ENCODE data around the gene BBS1. TPM values are rescaled to one million over a fixed set of nuclear protein-coding genes. Genes with fewer than 3 reads are reported as not detected.

Gene BBS1
- polyA plus RNA-seq, 1 of the 3 experiments (the other 2 are of a cell fraction), result 24.8 TPM

DNA sequence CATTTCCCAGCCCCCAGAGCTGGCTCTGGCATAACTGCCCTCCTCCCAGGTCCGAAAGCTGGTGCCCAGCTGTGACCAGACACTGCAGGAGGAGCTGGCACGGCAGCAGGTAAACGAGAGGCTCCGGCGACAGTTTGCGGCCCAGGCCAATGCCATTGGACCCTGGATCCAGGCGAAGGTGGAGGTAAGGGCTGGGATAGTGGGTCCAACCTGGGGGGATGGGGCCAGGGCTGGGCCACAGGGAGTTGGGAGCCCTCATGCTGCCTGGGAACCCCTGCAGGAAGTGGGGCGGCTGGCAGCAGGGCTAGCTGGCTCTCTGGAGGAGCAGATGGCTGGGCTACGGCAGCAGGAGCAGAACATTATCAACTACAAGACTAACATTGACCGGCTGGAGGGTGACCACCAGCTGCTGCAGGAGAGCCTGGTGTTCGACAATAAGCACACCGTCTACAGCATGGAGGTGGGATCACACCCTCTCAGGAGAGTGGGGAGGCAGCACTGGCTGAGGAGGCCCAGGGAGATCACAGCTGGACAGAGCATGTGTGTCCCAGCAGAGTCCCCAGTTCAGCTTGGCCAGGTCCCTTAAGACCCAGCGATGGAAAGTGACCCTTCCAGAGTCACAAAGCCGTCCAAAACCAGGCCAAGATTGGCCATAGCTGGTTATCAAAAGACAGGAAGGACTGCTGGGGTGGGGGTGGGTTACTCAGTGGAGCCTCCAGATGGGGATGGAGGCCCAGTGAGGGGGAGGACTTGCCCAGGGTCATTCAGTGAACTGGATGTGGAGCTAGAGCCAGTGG is 50.9 kb downstream of the BBS1 start (continued):
- TF ChIP-seq RCOR1 (IDR thresholded peaks at IDR 0.05; ENCODE audit: low read length) (no peak), MEF2A (IDR thresholded peaks at IDR 0.05; ENCODE audit: borderline replicate concordance, low read depth) (no peak), NFIC (IDR thresholded peaks at IDR 0.05; ENCODE audit: borderline replicate concordance) (no peak)

DNA sequence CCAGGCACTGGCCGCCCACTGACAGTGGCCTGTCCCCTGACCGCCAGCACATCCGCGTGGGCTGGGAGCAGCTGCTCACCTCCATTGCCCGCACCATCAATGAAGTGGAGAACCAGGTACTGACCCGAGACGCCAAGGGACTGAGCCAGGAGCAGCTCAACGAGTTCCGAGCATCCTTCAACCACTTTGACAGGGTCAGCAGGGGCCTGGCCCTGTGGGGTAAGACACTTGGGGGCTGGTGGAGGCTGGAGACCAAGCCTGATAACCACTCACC is 51.5 kb downstream of the BBS1 start:
- Histone ChIP-seq H3K27me3 (ENCODE audit: insufficient read depth) (no peaks in the 10 kb centered on the region), H3K79me2 (ENCODE audit: insufficient read depth) (no peaks in the 10 kb centered on the region), H2AFZ (ENCODE audit: low read depth) (no peak overlapping the region), H3K27ac (ENCODE audit: low read depth in 2 of 2, low read length in 1 of 2) (no peak overlapping the region), H3F3A (replicated peaks; ENCODE audit: insufficient read depth) (no peaks in the 10 kb centered on the region), H3K9me2 (no peaks in the 10 kb centered on the region), H3K4me1 (ENCODE audit: control insufficient read depth in 1 of 2, insufficient read depth in 2 of 2, low read depth in 1 of 2, low read length in 1 of 2) (no peaks in the 10 kb centered on the region; a peak in 1 of 4 replicates), H3K4me3 (ENCODE audit: low read depth in 2 of 2, low read length in 1 of 2) (no peak overlapping the region), H3K9ac (no peak overlapping the region), H4K20me1 (ENCODE audit: insufficient read depth) (no peaks in the 10 kb centered on the region), H3K4me2 (no peak overlapping the region), H3K9me3 (no peaks in the 10 kb centered on the region), H3K36me3 (replicated peaks in 1 of 2; ENCODE audit: control insufficient read depth in 1 of 2, insufficient read depth in 2 of 2, low read length in 1 of 2) (no peaks in the 10 kb centered on the region)
- CTCF ChIA-PET, result interaction anchor here (1.9 kb wide), 1 partner anchor 116 kb away, joined by 10 read pairs; the partner anchor contains the start of gene RBM4B
- POLR2A ChIA-PET, result interaction anchor here (0.6 to 1.1 kb wide), 2 partner anchors 32 to 116 kb away, joined by 3 read pairs; partner anchors contain the start of gene RBM4B
- no peak for TF ChIP-seq JUND (IDR thresholded peaks at IDR 0.05)
- 67% methylated on average over 1 of the region's 9 CpGs for WGBS (ENCODE audit: low lambda C conversion rate)
- no peak for DNase-seq

DNA sequence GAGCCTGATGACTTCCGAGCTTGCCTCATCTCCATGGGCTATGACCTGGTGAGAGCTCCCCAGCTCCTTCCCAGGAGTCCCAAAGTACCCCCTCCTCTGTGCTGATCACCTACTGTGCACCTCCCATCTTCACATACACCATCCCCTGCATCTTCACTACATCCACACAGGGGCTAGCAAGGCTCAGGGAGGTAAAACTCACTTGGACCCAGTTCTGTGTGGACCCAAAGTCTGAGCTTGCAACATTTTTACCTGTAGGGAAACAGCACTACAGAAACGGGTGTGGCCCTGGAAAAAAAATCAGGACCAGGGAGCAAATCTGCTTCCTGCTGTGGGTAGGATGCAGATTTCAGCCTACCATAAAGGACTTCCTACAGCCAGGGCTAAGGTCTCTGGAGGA is 51.8 kb downstream of the BBS1 start:
- Histone ChIP-seq H4K20me1 (ENCODE audit: insufficient read depth) (no peaks in the 10 kb centered on the region), H3K79me2 (ENCODE audit: insufficient read depth) (no peaks in the 10 kb centered on the region), H3K9me2 (no peaks in the 10 kb centered on the region), H3F3A (replicated peaks; ENCODE audit: insufficient read depth) (no peaks in the 10 kb centered on the region), H3K27ac (ENCODE audit: low read depth in 2 of 2, low read length in 1 of 2) (no peak overlapping the region), H3K4me3 (ENCODE audit: low read depth in 2 of 2, low read length in 1 of 2) (no peak overlapping the region), H3K9ac (no peak overlapping the region), H3K4me2 (no peak overlapping the region), H2AFZ (ENCODE audit: low read depth) (no peak overlapping the region), H3K36me3 (replicated peaks in 1 of 2; ENCODE audit: control insufficient read depth in 1 of 2, insufficient read depth in 2 of 2, low read length in 1 of 2) (no peaks in the 10 kb centered on the region), H3K4me1 (ENCODE audit: control insufficient read depth in 1 of 2, insufficient read depth in 2 of 2, low read depth in 1 of 2, low read length in 1 of 2) (no peaks in the 10 kb centered on the region; a peak in 1 of 4 replicates), H3K9me3 (no peaks in the 10 kb centered on the region), H3K27me3 (ENCODE audit: insufficient read depth) (no peaks in the 10 kb centered on the region)
- CTCF ChIA-PET, result interaction anchor here (0.6 to 1.9 kb wide), 2 partner anchors 116 to 287 kb away, joined by 3 to 10 read pairs; partner anchors contain the start of gene RBM4B
- POLR2A ChIA-PET, result interaction anchor here (0.6 to 1.1 kb wide), 3 partner anchors 16 to 115 kb away, joined by 3 read pairs; partner anchors contain the start of genes RBM4B and ZDHHC24
- WGBS (ENCODE audit: low lambda C conversion rate), result 71% methylated on average over 2 of the region's 2 CpGs
- no peak for DNase-seq
- TF ChIP-seq CTCF (IDR thresholded peaks at IDR 0.05) (no peak), NRF1 (IDR thresholded peaks at IDR 0.05; ENCODE audit: low read depth, low read length) (no peak), ZBTB33 (IDR thresholded peaks at IDR 0.05; ENCODE audit: borderline replicate concordance, low read depth) (no peak), GATA2 (CRISPR knock-in tag; IDR thresholded peaks at IDR 0.05) (no peak), SMC3 (IDR thresholded peaks at IDR 0.05; ENCODE audit: low read depth, low read length) (no peak), TEAD4 (IDR thresholded peaks at IDR 0.05; ENCODE audit: borderline replicate concordance, insufficient read depth) (no peak), POLR2AphosphoS5 (IDR thresholded peaks at IDR 0.05; ENCODE audit: low read depth, low read length) (no peak), JUND (IDR thresholded peaks at IDR 0.05) (no peak), MXI1 (IDR thresholded peaks at IDR 0.05; ENCODE audit: low read depth, low read length) (no peak)
- TF ChIP-seq, protein P1, sequence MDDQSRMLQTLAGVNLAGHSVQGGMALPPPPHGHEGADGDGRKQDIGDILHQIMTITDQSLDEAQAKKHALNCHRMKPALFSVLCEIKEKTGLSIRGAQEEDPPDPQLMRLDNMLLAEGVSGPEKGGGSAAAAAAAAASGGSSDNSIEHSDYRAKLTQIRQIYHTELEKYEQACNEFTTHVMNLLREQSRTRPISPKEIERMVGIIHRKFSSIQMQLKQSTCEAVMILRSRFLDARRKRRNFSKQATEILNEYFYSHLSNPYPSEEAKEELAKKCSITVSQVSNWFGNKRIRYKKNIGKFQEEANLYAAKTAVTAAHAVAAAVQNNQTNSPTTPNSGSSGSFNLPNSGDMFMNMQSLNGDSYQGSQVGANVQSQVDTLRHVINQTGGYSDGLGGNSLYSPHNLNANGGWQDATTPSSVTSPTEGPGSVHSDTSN (IDR thresholded peaks at IDR 0.05), result no peak
- TF ChIP-seq, protein P2, sequence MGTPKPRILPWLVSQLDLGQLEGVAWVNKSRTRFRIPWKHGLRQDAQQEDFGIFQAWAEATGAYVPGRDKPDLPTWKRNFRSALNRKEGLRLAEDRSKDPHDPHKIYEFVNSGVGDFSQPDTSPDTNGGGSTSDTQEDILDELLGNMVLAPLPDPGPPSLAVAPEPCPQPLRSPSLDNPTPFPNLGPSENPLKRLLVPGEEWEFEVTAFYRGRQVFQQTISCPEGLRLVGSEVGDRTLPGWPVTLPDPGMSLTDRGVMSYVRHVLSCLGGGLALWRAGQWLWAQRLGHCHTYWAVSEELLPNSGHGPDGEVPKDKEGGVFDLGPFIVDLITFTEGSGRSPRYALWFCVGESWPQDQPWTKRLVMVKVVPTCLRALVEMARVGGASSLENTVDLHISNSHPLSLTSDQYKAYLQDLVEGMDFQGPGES (IDR thresholded peaks at IDR 0.05; ENCODE audit: low read depth, low read length), result no peak
- TF ChIP-seq, protein P3, sequence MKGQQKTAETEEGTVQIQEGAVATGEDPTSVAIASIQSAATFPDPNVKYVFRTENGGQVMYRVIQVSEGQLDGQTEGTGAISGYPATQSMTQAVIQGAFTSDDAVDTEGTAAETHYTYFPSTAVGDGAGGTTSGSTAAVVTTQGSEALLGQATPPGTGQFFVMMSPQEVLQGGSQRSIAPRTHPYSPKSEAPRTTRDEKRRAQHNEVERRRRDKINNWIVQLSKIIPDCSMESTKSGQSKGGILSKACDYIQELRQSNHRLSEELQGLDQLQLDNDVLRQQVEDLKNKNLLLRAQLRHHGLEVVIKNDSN (IDR thresholded peaks at IDR 0.05; ENCODE audit: borderline replicate concordance, low read depth), result no peak

All from SK-N-SH (cell line).